HCT116 (cell line): ENCODE results near the gene DIDO1. TPM values are rescaled to one million over a fixed set of nuclear protein-coding genes. Genes with fewer than 3 reads are reported as not detected.

Experiments used
- ATAC-seq: fragments of 200-7000 bp; cut with Tn5 transposase; 2 replicates; pipeline ENCODE4 v1.9.1; 2020; ENCODE audit warnings: mild to moderate bottlenecking, moderate library complexity
- BruUV-seq: library from RNA; stranded (reverse); fragments of 400-500 nt; replicated peaks from 2 replicates; lab custom pipeline; 2021; lab: Mats Ljungman, UMichigan
- CTCF ChIA-PET: fragments of 300-600 bp; sonication (Branson Sonifier 250); formaldehyde crosslinking; loops from one replicate; lab custom pipeline; 2021; ENCODE audit warnings: antibody characterized with exemption; lab: Charles Lee
- POLR2A ChIA-PET: fragments of 300-600, 350-600 bp; sonication (Branson Sonifier 250); formaldehyde crosslinking; loops from one replicate; lab custom pipeline; 2021; ENCODE audit warnings: antibody characterized with exemption; lab: Charles Lee
- RAD21 ChIA-PET, 2 experiments: fragments of 300-600 bp; sonication (Branson Sonifier 250); formaldehyde crosslinking; loops; one replicate each; lab custom pipeline; 2023; ENCODE audit warnings: low total read pairs in 2 of 2; ENCODE audit not compliant: uncharacterized antibody in 2 of 2, unreplicated experiment in 2 of 2, low non-redundant PET in 1 of 2; lab: Charles Lee
- DNase-seq: peaks from one replicate; pipeline ENCODE4 v3.0.0-alpha.2; 2010; ENCODE audit warnings: low read depth, low spot score
- H2AFZ ChIP-seq: fragments of 200-600 bp; shearing (Covaris generic), sonication (generic); 2 replicates; pipeline ENCODE4 v1.6.1; 2017; ENCODE audit warnings: low read depth, mixed run types, mixed read lengths, antibody characterized with exemption, low read length; ENCODE audit not compliant: poor library complexity, severe bottlenecking
- H3K27ac ChIP-seq: 2 replicates; pipeline ENCODE4 v1.5.1; 2012; ENCODE audit warnings: low read depth, low read length
- H3K27me3 ChIP-seq: fragments of 200-600 bp; sonication (generic); 2 replicates; pipeline ENCODE4 v1.6.1; 2016; ENCODE audit warnings: mixed run types, low read length, mixed read lengths; ENCODE audit not compliant: insufficient read depth
- H3K36me3 ChIP-seq, 2 experiments: fragments of 200-500 bp in 1 of 2; fragments of 200-600 bp in 1 of 2; sonication (Bioruptor generic) in 1 of 2; sonication (generic) in 1 of 2; 2 replicates each; pipeline versions ENCODE4 v1.5.1 to v1.6.1; 2014 to 2016; ENCODE audit warnings: low read length in 2 of 2, inconsistent platforms in 1 of 2, mixed read lengths in 1 of 2, mixed run types in 1 of 2; ENCODE audit not compliant: insufficient read depth in 2 of 2, control insufficient read depth in 1 of 2
- H3K4me1 ChIP-seq, 2 experiments: fragments of 200-600 bp in 1 of 2; sonication (generic) in 1 of 2; 2 replicates each; pipeline versions ENCODE4 v1.5.1 to v1.6.1; 2012 to 2017; ENCODE audit warnings: low read length in 2 of 2, inconsistent platforms in 1 of 2, mild to moderate bottlenecking in 1 of 2, mixed read lengths in 1 of 2, mixed run types in 1 of 2, moderate library complexity in 1 of 2; ENCODE audit not compliant: insufficient read depth in 2 of 2, control insufficient read depth in 1 of 2
- H3K4me2 ChIP-seq: fragments of 200-600 bp; sonication (generic); 2 replicates; pipeline ENCODE4 v1.6.1; 2017; ENCODE audit warnings: mixed run types, low read length, mixed read lengths
- H3K4me3 ChIP-seq, 2 experiments: fragments of 200-600 bp in 1 of 2; sonication (generic) in 1 of 2; replicated peaks in 1 of 2; 2 replicates each; pipeline ENCODE4 v1.5.1; 2011 to 2016; ENCODE audit warnings: low read length in 2 of 2, control low read depth in 1 of 2, low read depth in 1 of 2, mild to moderate bottlenecking in 1 of 2, mixed read lengths in 1 of 2, mixed run types in 1 of 2
- H3K79me2 ChIP-seq: fragments of 200-600 bp; sonication (generic); 2 replicates; pipeline ENCODE4 v1.6.1; 2017; ENCODE audit warnings: mild to moderate bottlenecking, mixed run types, low read length, moderate library complexity, mixed read lengths; ENCODE audit not compliant: insufficient read depth
- H3K9ac ChIP-seq: fragments of 200-600 bp; sonication (generic); 2 replicates; pipeline ENCODE4 v1.6.1; 2016; ENCODE audit warnings: low read length, mixed read lengths
- H3K9me2 ChIP-seq: fragments of 200-600 bp; sonication (generic), shearing (Covaris generic); 2 replicates; pipeline ENCODE4 v1.6.1; 2017; ENCODE audit warnings: mixed run types, mild to moderate bottlenecking, moderate library complexity; ENCODE audit not compliant: insufficient read depth
- H3K9me3 ChIP-seq, 2 experiments: fragments of 200-500 bp in 1 of 2; fragments of 200-600 bp in 1 of 2; sonication (Bioruptor generic) in 1 of 2; sonication (generic) in 1 of 2; 2 replicates each; pipeline ENCODE4 v1.6.1; 2014 to 2017; ENCODE audit warnings: low read length in 2 of 2, mixed read lengths in 2 of 2, inconsistent platforms in 1 of 2, low read depth in 1 of 2, mild to moderate bottlenecking in 1 of 2, mixed run types in 1 of 2, moderate library complexity in 1 of 2; ENCODE audit not compliant: control insufficient read depth in 1 of 2, insufficient read depth in 1 of 2
- H4K20me1 ChIP-seq: fragments of 200-600 bp; sonication (generic), shearing (Covaris generic); 2 replicates; pipeline ENCODE4 v1.6.1; 2017; ENCODE audit warnings: mixed run types, mild to moderate bottlenecking, moderate library complexity; ENCODE audit not compliant: insufficient read depth
- ATF3 ChIP-seq: IDR thresholded peaks from 2 replicates; pipeline ENCODE4 v1.6.1; 2012
- CBX3 ChIP-seq: IDR thresholded peaks from 2 replicates; pipeline ENCODE4 v1.6.1; 2012; ENCODE audit warnings: low read depth
- EGR1 ChIP-seq: IDR thresholded peaks from 2 replicates; pipeline ENCODE4 v1.6.1; 2012; ENCODE audit warnings: low read depth
- ELF1 ChIP-seq: IDR thresholded peaks from 2 replicates; pipeline ENCODE4 v1.6.1; 2012; ENCODE audit warnings: low read depth, borderline replicate concordance
- FOSL1 ChIP-seq: IDR thresholded peaks from 2 replicates; pipeline ENCODE4 v1.6.1; 2012; ENCODE audit warnings: low read depth
- JUND ChIP-seq: IDR thresholded peaks from 2 replicates; pipeline ENCODE4 v1.6.1; 2012
- POLR2A ChIP-seq: IDR thresholded peaks from 2 replicates; pipeline ENCODE4 v1.7.0; 2011; ENCODE audit warnings: borderline replicate concordance; ENCODE audit not compliant: insufficient read depth, insufficient read length; ENCODE audit errors: extremely low read depth
- SIN3A ChIP-seq: IDR thresholded peaks from 2 replicates; pipeline ENCODE4 v1.6.1; 2012; ENCODE audit warnings: low read depth
- SRF ChIP-seq: IDR thresholded peaks from 2 replicates; pipeline ENCODE4 v1.6.1; 2012; ENCODE audit warnings: low read depth
- TCF7L2 ChIP-seq: IDR thresholded peaks from 2 replicates; pipeline ENCODE4 v1.7.0; 2011; ENCODE audit warnings: borderline replicate concordance, inconsistent platforms; ENCODE audit not compliant: insufficient read depth, insufficient read length; ENCODE audit errors: extremely low read depth
- ZFX ChIP-seq: fragments of 450-650 bp; IDR thresholded peaks from 2 replicates; pipeline ENCODE4 v1.6.1; 2017
- ZNF274 ChIP-seq: fragments of 200-500 bp; sonication (Bioruptor generic); IDR thresholded peaks from 2 replicates; pipeline ENCODE4 v1.6.1; 2014; ENCODE audit warnings: mild to moderate bottlenecking, low read depth, low read length, inconsistent platforms
- intact Hi-C: fragments of 100-400 bp; cut with micrococcal nuclease; formaldehyde crosslinking; loops from 2 replicates; pipeline ENCODE4 v1.10.0; 2022
- total RNA-seq: library from RNA; stranded (reverse); gene quantifications from one replicate; pipeline ENCODE4 v1.2.1, GENCODE V29; 2021; ENCODE audit not compliant: unreplicated experiment
- TF ChIP-seq, protein P1 (sequence below): IDR thresholded peaks from 2 replicates; pipeline ENCODE4 v1.6.1; 2012

DIDO1 gene
- total RNA-seq, 1 experiment from 2014 or later = 41.4 TPM

DNA sequence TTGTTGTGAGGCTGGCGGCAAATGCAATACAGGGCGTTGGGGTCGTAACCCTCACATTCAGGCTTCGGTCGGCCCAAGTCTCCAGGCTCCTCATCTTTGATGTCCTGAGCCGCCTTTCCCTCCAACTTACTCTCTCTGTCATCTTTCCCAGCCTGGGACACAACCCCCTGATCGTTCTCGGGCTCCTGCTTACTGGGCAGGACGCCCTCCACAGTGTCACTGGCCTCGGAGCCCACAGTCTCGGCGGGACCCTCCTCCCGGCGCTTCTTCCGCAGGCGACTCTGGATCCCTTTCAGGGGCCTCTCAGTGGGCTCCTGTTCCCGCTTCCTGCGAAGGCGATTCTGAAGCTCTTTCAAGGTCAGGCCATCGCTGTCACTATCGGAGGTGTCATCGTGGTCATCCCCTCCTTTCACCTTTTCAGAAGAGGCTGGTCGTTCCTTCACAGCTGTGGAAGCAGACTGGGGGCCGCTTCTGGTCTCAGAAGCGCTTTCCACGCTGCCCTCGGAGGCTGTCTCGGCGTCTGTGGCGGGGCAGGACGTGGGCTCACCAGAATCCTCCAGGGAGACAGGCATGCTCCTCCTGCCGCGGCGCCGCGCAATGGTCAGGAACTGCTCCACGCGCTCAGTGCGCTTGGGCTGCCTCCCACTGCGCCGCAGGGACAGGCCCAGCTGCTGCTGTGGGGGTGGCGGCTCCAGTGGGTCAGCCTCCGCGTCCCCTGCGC, 15.4 kb downstream of the DIDO1 start:
- Histone ChIP-seq H2AFZ (no peak overlapping the region), H3K27ac (no peak overlapping the region; the same call in 1 of the 2 replicates), H4K20me1 (peaks cover 37% of the 10 kb centered on the region; the same call in 1 of the 2 replicates), H3K9ac (no peak overlapping the region), H3K4me3 (no peak overlapping the region), H3K36me3 (peaks cover 52 to 64% of the 10 kb centered on the region in 2 experiments), H3K9me3 (no peaks in the 10 kb centered on the region), H3K9me2 (no peaks in the 10 kb centered on the region), H3K27me3 (no peaks in the 10 kb centered on the region), H3K79me2 (peaks cover 99% of the 10 kb centered on the region), H3K4me2 (no peak overlapping the region), H3K4me1 (peaks cover 9% of the 10 kb centered on the region in 2 experiments; a peak in 2 of 4 replicates)
- no peak for TF ChIP-seq SRF
- TF ChIP-seq POLR2A = no peak
- TF ChIP-seq ATF3 = no peak
- TF ChIP-seq JUND = no peak
- TF ChIP-seq TCF7L2 = no peak
- TF ChIP-seq ELF1 = no peak
- TF ChIP-seq CBX3 = no peak
- no peak for TF ChIP-seq EGR1
- no peak for TF ChIP-seq FOSL1
- no peak for TF ChIP-seq ZFX
- TF ChIP-seq, protein P1, sequence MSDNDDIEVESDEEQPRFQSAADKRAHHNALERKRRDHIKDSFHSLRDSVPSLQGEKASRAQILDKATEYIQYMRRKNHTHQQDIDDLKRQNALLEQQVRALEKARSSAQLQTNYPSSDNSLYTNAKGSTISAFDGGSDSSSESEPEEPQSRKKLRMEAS = no peak
- TF ChIP-seq SIN3A = no peak
- no peak for TF ChIP-seq ZNF274
- CTCF ChIA-PET = no interaction called here
- POLR2A ChIA-PET = no interaction called here
- intact Hi-C loops = no loop called here
- DNase-seq (no peak), ATAC-seq (no peak)
- BruUV-seq = no TSS peak
- RAD21 ChIA-PET = no interaction called here
